Activated T-cell treated with anti-CD3 and anti-CD28 coated beads, Interleukin-2, amount 50 U/mL, for 4 hours (primary cell): Measurements from ENCODE around the gene TENM4. TPM values are rescaled to one million over a fixed set of nuclear protein-coding genes. Genes with fewer than 3 reads are reported as not detected.

ENCODE experiments used
- ATAC-seq, 2 donors: fragments of 200-7000 bp; cut with Tn5 transposase; one replicate each; pipeline ENCODE4 v1.10.0; 2021
- DNase-seq: peaks from one replicate; pipeline ENCODE4 v3.0.0-alpha.2; 2020
- H3K27me3 Mint-ChIP-seq: one replicate; pipeline ENCODE4 v1.8.0; 2021; ENCODE audit warnings: low read depth, mixed read lengths
- H3K36me3 Mint-ChIP-seq: one replicate; pipeline ENCODE4 v1.8.0; 2022; ENCODE audit warnings: mixed read lengths; ENCODE audit not compliant: insufficient read depth
- H3K4me1 Mint-ChIP-seq: one replicate; pipeline ENCODE4 v1.8.0; 2021; ENCODE audit warnings: low read depth, mixed read lengths
- H3K4me3 Mint-ChIP-seq: one replicate; pipeline ENCODE4 v1.8.0; 2021; ENCODE audit warnings: mild to moderate bottlenecking, moderate library complexity, mixed read lengths
- H3K9me3 Mint-ChIP-seq: one replicate; pipeline ENCODE4 v1.8.0; 2021; ENCODE audit warnings: mixed read lengths
- total RNA-seq, 3 donors: library from RNA; stranded (reverse); gene quantifications; one replicate each; pipeline ENCODE4 v1.2.1, GENCODE V29; 2021

TENM4 gene
- total RNA-seq, 3 donors from 2014 or later: 0.10 to 0.30 TPM; not detected in 1

DNA sequence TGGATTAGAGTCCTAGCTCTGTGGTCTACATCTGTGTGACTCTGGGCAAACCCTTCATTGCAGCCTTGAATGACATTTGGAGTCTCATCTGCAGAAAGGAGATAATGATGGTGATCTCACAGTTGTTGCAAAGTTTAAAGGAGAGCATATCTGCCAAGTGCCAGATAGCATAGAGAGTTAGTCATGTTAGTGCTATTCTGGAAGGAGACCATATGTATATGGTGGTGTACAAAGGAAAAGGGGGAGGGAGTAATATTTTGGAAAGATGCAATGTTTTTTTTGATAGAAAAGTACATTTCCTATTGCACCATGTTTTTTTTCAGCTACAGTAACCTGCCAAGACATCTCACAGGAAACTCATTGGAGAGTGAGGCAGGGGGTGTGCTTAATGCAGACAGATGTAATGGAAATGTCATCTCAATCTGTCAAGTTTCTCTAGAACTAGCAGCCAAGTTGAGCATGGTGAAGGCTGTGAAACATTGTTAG is 774.1 kb downstream of the TENM4 start:
- Mint-ChIP-seq H3K4me3 (no peak overlapping the region), H3K36me3 (no peaks in the 10 kb centered on the region), H3K9me3 (no peaks in the 10 kb centered on the region), H3K27me3 (peaks cover 5% of the 10 kb centered on the region), H3K4me1 (no peaks in the 10 kb centered on the region)
- no peak for ATAC-seq
- DNase-seq: no peak

GRCh38 chr11:78664636-78665035 is 776.2 kb downstream of the TENM4 start:
- no peaks in the 10 kb centered on the region for H3K36me3 Mint-ChIP-seq
- H3K4me3 Mint-ChIP-seq: no peak overlapping the region
- no peaks in the 10 kb centered on the region for H3K4me1 Mint-ChIP-seq
- DNase-seq (no peak), ATAC-seq (no peak)
- no peaks in the 10 kb centered on the region for H3K9me3 Mint-ChIP-seq
- H3K27me3 Mint-ChIP-seq: peaks cover 9% of the 10 kb centered on the region

DNA sequence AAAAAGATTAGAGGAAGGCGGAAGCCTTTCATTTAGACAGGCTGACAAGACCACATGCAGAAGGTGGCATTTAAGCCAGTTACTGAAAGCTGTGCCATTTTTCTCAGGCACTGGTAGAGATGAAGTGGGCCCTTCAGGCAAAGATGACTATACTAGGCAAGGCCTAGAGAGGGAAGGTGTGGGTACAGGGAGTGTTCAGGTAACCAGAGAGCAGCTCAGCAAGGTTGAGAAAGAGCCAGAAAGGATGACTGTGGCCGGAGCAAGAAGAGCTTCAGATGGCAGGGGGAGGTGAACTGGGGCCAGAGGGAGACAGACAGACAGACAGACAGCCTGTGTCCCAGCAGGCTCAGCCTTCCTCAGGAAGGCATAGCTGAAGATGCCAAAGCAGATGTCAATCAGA is 778.0 kb downstream of the TENM4 start:
- no peaks in the 10 kb centered on the region for H3K4me1 Mint-ChIP-seq
- peaks cover 7% of the 10 kb centered on the region for H3K27me3 Mint-ChIP-seq
- no peaks in the 10 kb centered on the region for H3K9me3 Mint-ChIP-seq
- no peak overlapping the region for H3K4me3 Mint-ChIP-seq
- DNase-seq: no peak
- H3K36me3 Mint-ChIP-seq: no peaks in the 10 kb centered on the region
- ATAC-seq: no peak

DNA sequence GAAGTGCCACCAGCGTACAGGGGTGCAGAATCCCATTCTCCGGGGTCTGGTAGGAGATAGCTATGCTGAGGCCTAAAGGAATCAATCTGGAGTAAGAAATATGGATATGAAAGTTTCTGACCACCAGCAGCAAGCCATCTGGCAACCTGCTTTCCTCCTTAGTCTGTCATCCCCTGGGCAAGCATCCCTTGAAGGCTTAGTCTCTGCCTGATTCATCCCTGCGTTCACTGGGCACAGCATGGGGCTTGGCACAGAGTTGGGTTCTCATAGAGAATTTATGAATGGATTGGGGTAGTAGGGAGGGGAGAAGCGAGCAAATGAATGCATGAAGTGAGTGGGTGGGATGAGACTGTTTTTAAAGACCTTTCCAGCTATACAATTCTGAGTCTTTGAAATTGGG is 780.4 kb downstream of the TENM4 start:
- Mint-ChIP-seq H3K9me3 (no peaks in the 10 kb centered on the region), H3K4me1 (no peaks in the 10 kb centered on the region), H3K36me3 (no peaks in the 10 kb centered on the region), H3K4me3 (no peak overlapping the region), H3K27me3 (peaks cover 7% of the 10 kb centered on the region)
- DNase-seq (no peak), ATAC-seq (no peak)

DNA sequence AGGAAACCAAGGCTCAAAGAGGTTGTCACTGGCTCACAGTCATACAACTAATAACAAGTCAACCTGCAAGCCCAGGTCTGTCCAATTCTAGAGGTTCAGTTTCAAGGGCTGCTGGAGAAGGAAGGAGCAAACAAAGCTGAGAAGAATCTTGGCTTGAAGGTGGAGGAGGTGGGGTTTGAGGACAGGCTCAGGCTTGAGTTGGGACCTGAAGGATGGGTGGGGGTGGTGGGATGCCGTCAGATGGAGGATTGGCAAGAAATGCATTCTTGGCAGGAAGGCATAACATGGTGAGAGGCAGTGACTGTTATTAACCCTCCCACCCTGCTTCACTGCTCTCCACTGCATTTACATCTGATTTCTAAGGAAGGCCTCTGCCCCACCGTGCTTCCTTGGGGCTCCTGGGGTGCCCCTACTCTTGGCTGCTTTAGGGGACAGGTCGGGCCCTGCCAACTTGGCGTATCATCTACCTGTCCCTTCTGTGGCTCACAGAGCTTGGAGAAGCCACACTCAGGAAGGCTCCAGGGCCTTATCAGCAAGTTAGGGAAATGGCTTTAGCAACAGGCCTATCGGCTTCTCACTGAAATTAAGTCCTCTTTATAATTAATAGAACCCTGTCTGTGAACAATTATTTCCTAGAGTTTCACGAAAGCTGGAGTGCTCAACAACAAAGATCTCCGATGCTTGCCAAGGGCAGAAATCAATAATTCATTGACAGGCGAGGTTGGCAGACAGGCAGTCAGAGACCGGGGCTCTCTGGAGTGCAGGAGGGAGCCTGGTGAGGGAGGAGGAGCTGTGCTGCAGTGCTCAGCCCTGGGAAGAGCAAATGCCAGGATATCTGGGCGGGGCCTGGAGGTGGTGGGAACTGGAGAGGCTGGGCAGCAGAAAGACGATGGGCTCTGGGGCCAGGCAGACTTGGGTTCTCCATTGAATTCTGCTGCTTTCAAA is 781.2 kb downstream of the TENM4 start:
- H3K27me3 Mint-ChIP-seq: peaks cover 7% of the 10 kb centered on the region
- H3K36me3 Mint-ChIP-seq: no peaks in the 10 kb centered on the region
- no peak for ATAC-seq
- no peaks in the 10 kb centered on the region for H3K9me3 Mint-ChIP-seq
- no peak for DNase-seq
- H3K4me1 Mint-ChIP-seq: no peaks in the 10 kb centered on the region
- no peak overlapping the region for H3K4me3 Mint-ChIP-seq

DNA sequence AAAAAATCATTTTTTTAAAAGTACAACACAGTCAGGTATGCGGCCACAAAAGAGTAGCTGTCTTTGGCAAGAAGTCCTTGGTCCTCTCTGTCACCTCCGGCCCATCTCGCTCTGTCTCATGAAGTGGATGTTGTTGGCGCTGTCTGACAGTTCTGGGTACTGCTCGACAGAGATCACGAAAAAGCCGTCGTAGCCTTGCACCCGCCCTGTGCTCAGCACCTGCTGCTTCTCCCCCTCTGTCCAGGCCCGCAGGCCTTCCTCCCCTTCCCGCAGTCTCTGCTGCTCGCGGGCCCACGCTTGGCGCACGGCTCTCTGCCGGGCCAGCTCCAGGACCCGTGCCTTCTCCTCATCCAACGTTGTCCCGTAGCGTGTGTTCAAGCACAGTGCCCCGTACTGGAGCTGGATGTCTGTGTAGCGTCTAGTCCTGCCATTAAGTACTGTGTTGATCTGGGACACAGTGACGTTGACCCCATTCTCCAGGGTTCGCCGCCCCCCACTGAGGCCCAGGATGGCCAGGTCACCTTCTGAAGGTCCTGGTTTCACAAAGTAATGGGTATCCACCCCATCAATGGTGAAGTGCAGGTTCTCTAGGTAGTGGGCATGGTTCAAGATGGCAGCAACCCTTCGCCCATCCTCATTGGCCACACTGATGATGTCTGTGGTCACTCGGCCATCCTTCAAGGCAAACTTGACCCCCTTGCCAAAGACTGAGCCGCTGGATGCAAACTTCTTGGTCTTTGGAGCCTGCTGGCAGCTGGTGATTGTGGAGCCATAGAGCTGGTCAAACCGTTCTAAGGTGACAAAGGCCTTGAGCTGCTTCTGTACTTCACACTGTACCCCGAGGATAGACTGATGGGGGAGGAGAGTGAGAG is 782.6 kb downstream of the TENM4 start:
- Mint-ChIP-seq H3K27me3 (peaks cover 7% of the 10 kb centered on the region), H3K9me3 (no peaks in the 10 kb centered on the region), H3K36me3 (no peaks in the 10 kb centered on the region), H3K4me1 (no peaks in the 10 kb centered on the region), H3K4me3 (no peak overlapping the region)
- ATAC-seq: no peak
- no peak for DNase-seq

DNA sequence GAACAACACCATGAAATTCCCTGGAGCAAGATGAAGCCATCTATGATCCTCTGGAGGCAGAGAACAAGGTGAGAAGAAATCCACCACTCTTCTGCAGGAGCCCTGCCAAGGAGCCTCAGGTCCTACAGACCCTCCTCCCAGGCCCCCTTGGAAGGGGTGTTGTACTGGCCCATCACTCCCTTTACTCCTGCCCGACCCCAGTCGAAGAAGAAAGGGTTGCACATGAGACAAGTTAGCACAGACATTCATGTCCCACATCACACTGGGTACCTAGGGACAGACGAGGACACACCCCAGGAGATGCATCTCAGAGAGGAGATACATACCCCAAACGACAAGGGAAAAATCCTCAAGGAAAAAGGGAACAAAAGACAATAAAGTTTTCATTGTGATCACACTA is 783.4 kb downstream of the TENM4 start:
- no peak overlapping the region for H3K4me3 Mint-ChIP-seq
- peaks cover 3% of the 10 kb centered on the region for H3K4me1 Mint-ChIP-seq
- DNase-seq (no peak), ATAC-seq (no peak)
- H3K27me3 Mint-ChIP-seq: peaks cover 4% of the 10 kb centered on the region
- no peaks in the 10 kb centered on the region for H3K36me3 Mint-ChIP-seq
- H3K9me3 Mint-ChIP-seq: no peaks in the 10 kb centered on the region

DNA sequence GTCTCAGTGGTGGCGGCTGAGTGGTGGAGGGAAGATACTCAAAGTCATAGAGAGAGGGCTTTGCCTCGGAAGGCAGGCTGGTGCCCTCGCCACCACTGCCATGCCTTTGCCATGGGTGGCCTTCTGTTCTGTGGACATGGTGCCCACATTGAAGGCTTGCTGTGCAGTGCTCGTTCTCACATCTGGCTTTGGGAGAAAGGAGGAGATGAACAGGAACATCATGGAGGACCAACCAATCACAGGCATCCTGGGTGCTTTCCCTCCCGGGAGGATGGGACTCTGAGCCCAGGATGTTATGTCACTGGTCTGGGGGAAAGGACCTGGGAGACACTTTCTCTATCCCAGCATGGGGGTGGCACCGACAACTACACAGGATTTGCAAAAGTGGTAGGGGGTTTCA is 783.8 kb downstream of the TENM4 start:
- no peak overlapping the region for H3K4me3 Mint-ChIP-seq

DNA sequence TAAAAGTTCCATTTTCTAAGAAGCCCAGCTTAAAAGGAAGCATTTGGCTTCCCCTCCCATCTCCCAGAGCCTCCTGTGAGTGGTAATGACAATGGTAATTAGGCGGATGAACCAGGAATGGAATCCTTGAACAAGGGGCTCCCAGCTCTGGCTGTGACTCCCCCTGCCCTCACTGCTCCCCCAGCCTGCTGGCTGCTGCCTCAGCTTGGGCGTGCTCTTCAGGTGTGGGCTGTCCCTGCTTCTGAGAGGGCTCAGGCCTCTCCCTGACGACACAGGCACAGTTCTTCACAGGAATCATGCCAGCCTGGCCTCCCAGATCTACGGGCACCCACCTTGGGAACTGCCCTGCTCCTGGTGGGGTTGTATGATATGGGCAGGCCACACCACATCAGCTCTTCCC is 784.5 kb downstream of the TENM4 start:
- Mint-ChIP-seq H3K4me1 (peaks cover 9% of the 10 kb centered on the region), H3K27me3 (peaks cover 8% of the 10 kb centered on the region), H3K9me3 (no peaks in the 10 kb centered on the region)

More for the DNA sequence above, 783.8 kb downstream of the TENM4 start:
- Mint-ChIP-seq H3K4me1 (peaks cover 6% of the 10 kb centered on the region), H3K9me3 (no peaks in the 10 kb centered on the region), H3K27me3 (peaks cover 4% of the 10 kb centered on the region), H3K36me3 (no peaks in the 10 kb centered on the region)
- ATAC-seq: no peak
- DNase-seq: no peak

GRCh38 chr11:78655561-78655960 is 785.3 kb downstream of the TENM4 start:
- H3K4me3 Mint-ChIP-seq: no peak overlapping the region
- no peak for ATAC-seq

More for the DNA sequence above, 784.5 kb downstream of the TENM4 start:
- no peak for DNase-seq
- no peaks in the 10 kb centered on the region for H3K36me3 Mint-ChIP-seq
- H3K4me3 Mint-ChIP-seq: no peak overlapping the region
- ATAC-seq: no peak

GRCh38 chr11:78654866-78655265 is 786.0 kb downstream of the TENM4 start:
- no peaks in the 10 kb centered on the region for H3K36me3 Mint-ChIP-seq
- H3K4me1 Mint-ChIP-seq: peaks cover 10% of the 10 kb centered on the region
- no peak overlapping the region for H3K4me3 Mint-ChIP-seq
- H3K27me3 Mint-ChIP-seq: peaks cover 7% of the 10 kb centered on the region
- ATAC-seq: no peak
- DNase-seq: no peak
- H3K9me3 Mint-ChIP-seq: no peaks in the 10 kb centered on the region

More at GRCh38 chr11:78655561-78655960, 785.3 kb downstream of the TENM4 start:
- Mint-ChIP-seq H3K36me3 (no peaks in the 10 kb centered on the region), H3K4me1 (peaks cover 10% of the 10 kb centered on the region), H3K27me3 (peaks cover 10% of the 10 kb centered on the region), H3K9me3 (no peaks in the 10 kb centered on the region)
- DNase-seq: no peak

- H3K27me3 Mint-ChIP-seq: peaks cover 6% of the 10 kb centered on the region
- peaks cover 10% of the 10 kb centered on the region for H3K4me1 Mint-ChIP-seq
- no peaks in the 10 kb centered on the region for H3K36me3 Mint-ChIP-seq
- no peak for DNase-seq
- ATAC-seq: peak; percentile 12 to 14
- H3K4me3 Mint-ChIP-seq: no peak overlapping the region
- no peaks in the 10 kb centered on the region for H3K9me3 Mint-ChIP-seq
Measured at GRCh38 chr11:78654071-78654470, 786.8 kb downstream of the TENM4 start.

GRCh38 chr11:78653294-78653909 is 787.4 kb downstream of the TENM4 start:
- no peak for ATAC-seq
- H3K9me3 Mint-ChIP-seq: no peaks in the 10 kb centered on the region

GRCh38 chr11:78652843-78653239 is 788.0 kb downstream of the TENM4 start:
- no peaks in the 10 kb centered on the region for H3K9me3 Mint-ChIP-seq
- ATAC-seq (peak; percentile 4 to 16), DNase-seq (no peak)
- H3K27me3 Mint-ChIP-seq: peaks cover 6% of the 10 kb centered on the region
- peaks cover 10% of the 10 kb centered on the region for H3K4me1 Mint-ChIP-seq
- H3K4me3 Mint-ChIP-seq: no peak overlapping the region
- no peaks in the 10 kb centered on the region for H3K36me3 Mint-ChIP-seq

More at GRCh38 chr11:78653294-78653909, 787.4 kb downstream of the TENM4 start:
- no peak for DNase-seq
- H3K4me3 Mint-ChIP-seq: no peak overlapping the region
- peaks cover 6% of the 10 kb centered on the region for H3K27me3 Mint-ChIP-seq
- no peaks in the 10 kb centered on the region for H3K36me3 Mint-ChIP-seq
- H3K4me1 Mint-ChIP-seq: peaks cover 10% of the 10 kb centered on the region
